ENCODE data around the gene MYO18B.

MYO18B gene

GRCh38 chr22:25777870-25778269 is 35.9 kb downstream of the MYO18B start:
- no peak overlapping the region for H3K4me3 ChIP-seq (ENCODE audit: control insufficient read depth, low read depth, low read length)
- TF ChIP-seq CTCF (IDR thresholded peaks at IDR 0.05; ENCODE audit: control insufficient read depth, insufficient read depth, low read depth, low read length, missing control alignments) = peak; percentile 49
- DNase-seq (ENCODE audit: low read depth) = peak; percentile 11

- TF ChIP-seq CTCF (IDR thresholded peaks at IDR 0.05; ENCODE audit: control insufficient read depth, insufficient read depth, low read depth, low read length, missing control alignments) = no peak
- DNase-seq (ENCODE audit: low read depth) = no peak
- no peak overlapping the region for H3K4me3 ChIP-seq (ENCODE audit: control insufficient read depth, low read depth, low read length)
Measured at GRCh38 chr22:25779426-25779825, 37.4 kb downstream of the MYO18B start.

GRCh38 chr22:25779890-25780289 is 37.9 kb downstream of the MYO18B start:
- no peak for DNase-seq (ENCODE audit: low read depth)
- TF ChIP-seq CTCF (IDR thresholded peaks at IDR 0.05; ENCODE audit: control insufficient read depth, insufficient read depth, low read depth, low read length, missing control alignments) = no peak
- H3K4me3 ChIP-seq (ENCODE audit: control insufficient read depth, low read depth, low read length) = no peak overlapping the region

- no peak overlapping the region for H3K4me3 ChIP-seq (ENCODE audit: control insufficient read depth, low read depth, low read length)
- DNase-seq (ENCODE audit: low read depth) = no peak
- TF ChIP-seq CTCF (IDR thresholded peaks at IDR 0.05; ENCODE audit: control insufficient read depth, insufficient read depth, low read depth, low read length, missing control alignments) = no peak
Measured at GRCh38 chr22:25780673-25781072, 38.7 kb downstream of the MYO18B start.

DNA sequence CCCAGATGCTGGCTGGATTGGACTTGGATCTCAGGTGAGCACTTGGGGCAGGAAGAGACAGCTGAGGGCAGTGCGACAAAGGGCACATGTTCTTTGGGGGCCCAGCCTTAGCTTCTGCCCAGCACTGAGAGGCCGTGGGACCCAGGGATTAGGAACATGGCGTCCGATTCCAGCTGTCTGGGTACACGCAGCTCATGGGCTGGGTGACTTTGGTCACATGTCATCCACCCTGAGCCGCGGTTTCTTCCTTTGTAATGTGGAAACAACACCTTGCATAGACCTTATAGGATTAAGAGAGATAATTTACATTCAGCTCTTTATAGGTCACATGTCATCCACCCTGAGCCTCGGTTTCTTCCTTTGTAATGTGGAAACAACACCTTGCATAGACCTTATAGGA is 39.8 kb downstream of the MYO18B start:
- no peak for TF ChIP-seq CTCF (IDR thresholded peaks at IDR 0.05; ENCODE audit: control insufficient read depth, insufficient read depth, low read depth, low read length, missing control alignments)
- no peak overlapping the region for H3K4me3 ChIP-seq (ENCODE audit: control insufficient read depth, low read depth, low read length)
- DNase-seq (ENCODE audit: low read depth) = no peak

DNA sequence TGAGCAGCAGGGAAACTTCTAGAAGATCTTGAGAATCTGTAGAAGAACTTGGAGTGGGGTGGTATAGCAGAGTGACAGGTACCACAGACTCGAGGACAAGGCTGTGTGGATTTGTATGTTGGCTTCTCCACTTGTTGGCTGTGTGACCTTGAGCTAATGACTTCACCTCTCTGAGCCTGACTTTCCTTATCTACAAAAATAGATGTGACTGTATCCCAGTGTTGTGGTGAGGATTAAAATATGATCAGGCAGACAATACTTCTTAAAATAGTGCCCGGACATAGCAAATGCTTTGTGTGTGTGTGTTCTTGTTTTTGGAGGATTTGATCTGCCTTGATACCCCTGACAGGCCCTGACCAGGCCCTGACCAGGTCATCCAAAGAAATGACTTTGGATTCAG is 40.8 kb downstream of the MYO18B start:
- H3K4me3 ChIP-seq (ENCODE audit: control insufficient read depth, low read depth, low read length) = no peak overlapping the region
- no peak for DNase-seq (ENCODE audit: low read depth)
- no peak for TF ChIP-seq CTCF (IDR thresholded peaks at IDR 0.05; ENCODE audit: control insufficient read depth, insufficient read depth, low read depth, low read length, missing control alignments)

GRCh38 chr22:25783856-25784255 is 41.9 kb downstream of the MYO18B start:
- DNase-seq (ENCODE audit: low read depth) = no peak
- TF ChIP-seq CTCF (IDR thresholded peaks at IDR 0.05; ENCODE audit: control insufficient read depth, insufficient read depth, low read depth, low read length, missing control alignments) = no peak
- no peak overlapping the region for H3K4me3 ChIP-seq (ENCODE audit: control insufficient read depth, low read depth, low read length)

All from AG09309 (cell line).